ENCODE results near the gene ARHGEF19. TPM values are rescaled to one million over a fixed set of nuclear protein-coding genes. Genes with fewer than 3 reads are reported as not detected.

ARHGEF19 gene
- total and polyA plus RNA-seq, 2 of the 13 experiments (the other 11 are each of a cell fraction or from before 2014, with no cell fraction given): 1.7 to 1.8 TPM

- TF ChIP-seq MBNL3 (CRISPR knock-in tag; conservative IDR thresholded peaks at IDR 0.05): no peak
- TF ChIP-seq ZNF672 (CRISPR knock-in tag; IDR thresholded peaks at IDR 0.05): no peak
- TF ChIP-seq ZBTB14 (CRISPR knock-in tag; IDR thresholded peaks at IDR 0.05): peak; percentile 80
- no peak for TF ChIP-seq MLX (CRISPR knock-in tag; IDR thresholded peaks at IDR 0.05)
- TF ChIP-seq IRX3 (CRISPR knock-in tag; IDR thresholded peaks at IDR 0.05; ENCODE audit: borderline replicate concordance, low read depth): no peak
- peak; percentile 78 for TF ChIP-seq ZNF574 (CRISPR knock-in tag; IDR thresholded peaks at IDR 0.05)
- peak; percentile 87 for TF ChIP-seq ZFY (CRISPR knock-in tag; IDR thresholded peaks at IDR 0.05)
- no peak for TF ChIP-seq POGK (CRISPR knock-in tag; conservative IDR thresholded peaks at IDR 0.05)
- TF ChIP-seq ZNF788 (CRISPR knock-in tag; IDR thresholded peaks at IDR 0.05; ENCODE audit: borderline replicate concordance): no peak
- TF ChIP-seq ATM (IDR thresholded peaks at IDR 0.05; ENCODE audit: borderline replicate concordance): no peak
- TF ChIP-seq ZNF441 (CRISPR knock-in tag; IDR thresholded peaks at IDR 0.05; ENCODE audit: borderline replicate concordance): 0 out of 2 replicates have a peak, but pooled peaks have one; percentile 16
- TF ChIP-seq MAZ (IDR thresholded peaks at IDR 0.05; ENCODE audit: borderline replicate concordance, low read depth, low read length): peak; percentile 56; the same call in 1 of the 2 replicates
- 0 out of 2 replicates have a peak, but pooled peaks have one; percentile 32 for TF ChIP-seq MAZ (CRISPR knock-in tag; IDR thresholded peaks at IDR 0.05; ENCODE audit: low read depth)
- 0 out of 2 replicates have a peak, but pooled peaks have one; percentile 26 for TF ChIP-seq AHR (CRISPR knock-in tag; IDR thresholded peaks at IDR 0.05)
- TF ChIP-seq ZFP36L1 (CRISPR knock-in tag; IDR thresholded peaks at IDR 0.05): no peak
- TF ChIP-seq BATF2 (CRISPR knock-in tag; IDR thresholded peaks at IDR 0.05): peak; percentile 25; the same call in 1 of the 2 replicates
- TF ChIP-seq BORCS8-MEF2B (CRISPR knock-in tag; IDR thresholded peaks at IDR 0.05): no peak; the same call in 1 of the 2 replicates
- peak; percentile 69; the same call in 1 of the 2 replicates for TF ChIP-seq ZNF563 (CRISPR knock-in tag; IDR thresholded peaks at IDR 0.05)
- TF ChIP-seq ZNF282 (IDR thresholded peaks at IDR 0.05; ENCODE audit: partially characterized antibody): no peak
- TF ChIP-seq THAP7 (CRISPR knock-in tag; IDR thresholded peaks at IDR 0.05): no peak
- TF ChIP-seq BHLHE40 (IDR thresholded peaks at IDR 0.05; ENCODE audit: low read length): peak; percentile 71
- no peak for TF ChIP-seq ZNF678 (CRISPR knock-in tag; IDR thresholded peaks at IDR 0.05)
Observed at GRCh38 chr1:16236511-16237342, 24.3 kb upstream of the ARHGEF19 start, which contains the start of gene CPLANE2 (continued).

Measured in HepG2 (cell line).